KG1 (cell line): Measurements from ENCODE around the gene ZNF862.

Experiments
- DNase-seq: peaks from one replicate; lab custom pipeline; 2025; lab: John Stamatoyannopoulos, UW

The ZNF862 gene

GRCh38 chr7:149845257-149845980, 7.2 kb downstream of the ZNF862 start:
- DNase-seq: no peak

- DNase-seq: no peak
These were observed 7.8 kb downstream of the ZNF862 start for GRCh38 chr7:149846021-149846420.

- no peak for DNase-seq
These were observed 8.4 kb downstream of the ZNF862 start for GRCh38 chr7:149846436-149847046.

GRCh38 chr7:149849174-149849573, 11.0 kb downstream of the ZNF862 start:
- no peak for DNase-seq

- DNase-seq: no peak
These were observed 11.9 kb downstream of the ZNF862 start for GRCh38 chr7:149850007-149850594.

- DNase-seq: no peak
These were observed 12.5 kb downstream of the ZNF862 start for GRCh38 chr7:149850716-149851115.

GRCh38 chr7:149851449-149851848, 13.3 kb downstream of the ZNF862 start:
- no peak for DNase-seq

GRCh38 chr7:149853157-149853556, 15.0 kb downstream of the ZNF862 start:
- DNase-seq: no peak

GRCh38 chr7:149854611-149855360, 16.6 kb downstream of the ZNF862 start:
- no peak for DNase-seq

GRCh38 chr7:149855361-149856305, 17.5 kb downstream of the ZNF862 start:
- no peak for DNase-seq

GRCh38 chr7:149856583-149856982, 18.4 kb downstream of the ZNF862 start:
- no peak for DNase-seq

- no peak for DNase-seq
These were observed 21.2 kb downstream of the ZNF862 start for GRCh38 chr7:149859369-149859768.

GRCh38 chr7:149859876-149860275, 21.7 kb downstream of the ZNF862 start:
- no peak for DNase-seq

GRCh38 chr7:149860821-149861727, 22.9 kb downstream of the ZNF862 start:
- no peak for DNase-seq

GRCh38 chr7:149861728-149862045, 23.5 kb downstream of the ZNF862 start:
- no peak for DNase-seq

- DNase-seq: no peak
These were observed 24.0 kb downstream of the ZNF862 start for GRCh38 chr7:149862156-149862555.

GRCh38 chr7:149863500-149863899, 25.3 kb downstream of the ZNF862 start:
- DNase-seq: no peak

GRCh38 chr7:149864023-149864422, 25.8 kb downstream of the ZNF862 start:
- DNase-seq: no peak

GRCh38 chr7:149864751-149865150, 26.6 kb downstream of the ZNF862 start:
- DNase-seq: no peak

GRCh38 chr7:149865437-149865836, 27.3 kb downstream of the ZNF862 start:
- DNase-seq: no peak
